ENCODE results near the gene AREL1. TPM values are rescaled to one million over a fixed set of nuclear protein-coding genes. Genes with fewer than 3 reads are reported as not detected.
A peak's percentile ranks its signal among the peaks of the same experiment; 100 is the strongest.

The AREL1 gene
- total RNA-seq, 2 donors from 2014 or later, result 34.7 to 43.0 TPM

- no peak for DNase-seq
- Mint-ChIP-seq H3K4me1 (ENCODE audit: low read depth) (no peaks in the 10 kb centered on the region), H3K27me3 (ENCODE audit: low read depth) (peaks cover 6% of the 10 kb centered on the region), H3K4me3 (no peak overlapping the region), H3K27ac (no peak overlapping the region), H3K36me3 (ENCODE audit: insufficient read depth in 2 of 2) (no peaks in the 10 kb centered on the region), H3K9me3 (no peaks in the 10 kb centered on the region)
- no peak for ATAC-seq (replicated peaks in 1 of 2)
Measured at GRCh38 chr14:74634964-74635363, 77.9 kb downstream of the AREL1 start.

- Mint-ChIP-seq H3K4me1 (ENCODE audit: low read depth) (no peaks in the 10 kb centered on the region), H3K9me3 (no peaks in the 10 kb centered on the region), H3K27ac (no peak overlapping the region), H3K36me3 (ENCODE audit: insufficient read depth in 2 of 2) (no peaks in the 10 kb centered on the region), H3K4me3 (no peak overlapping the region), H3K27me3 (ENCODE audit: low read depth) (peaks cover 6% of the 10 kb centered on the region)
- DNase-seq, result no peak
- no peak for ATAC-seq (replicated peaks in 1 of 2)
Measured at GRCh38 chr14:74634481-74634880, 78.4 kb downstream of the AREL1 start.

- Mint-ChIP-seq H3K4me3 (no peak overlapping the region), H3K36me3 (ENCODE audit: insufficient read depth in 2 of 2) (no peaks in the 10 kb centered on the region), H3K4me1 (ENCODE audit: low read depth) (no peaks in the 10 kb centered on the region), H3K9me3 (no peaks in the 10 kb centered on the region), H3K27ac (no peak overlapping the region), H3K27me3 (ENCODE audit: low read depth) (no peaks in the 10 kb centered on the region)
- ATAC-seq (replicated peaks in 1 of 2), result no peak
- no peak for DNase-seq
Measured at GRCh38 chr14:74630881-74631690, 81.8 kb downstream of the AREL1 start.

GRCh38 chr14:74628418-74628817 lies 84.5 kb downstream of the AREL1 start:
- no peaks in the 10 kb centered on the region for H3K36me3 Mint-ChIP-seq (ENCODE audit: insufficient read depth in 2 of 2)
- ATAC-seq (replicated peaks in 1 of 2) (no peak), DNase-seq (no peak)
- peaks cover 8% of the 10 kb centered on the region for H3K27me3 Mint-ChIP-seq (ENCODE audit: low read depth)
- H3K4me3 Mint-ChIP-seq, result no peak overlapping the region
- H3K4me1 Mint-ChIP-seq (ENCODE audit: low read depth), result no peaks in the 10 kb centered on the region
- no peaks in the 10 kb centered on the region for H3K9me3 Mint-ChIP-seq
- H3K27ac Mint-ChIP-seq, result no peak overlapping the region

GRCh38 chr14:74627076-74627475 lies 85.8 kb downstream of the AREL1 start:
- H3K4me1 Mint-ChIP-seq (ENCODE audit: low read depth), result no peaks in the 10 kb centered on the region
- no peaks in the 10 kb centered on the region for H3K36me3 Mint-ChIP-seq (ENCODE audit: insufficient read depth in 2 of 2)
- H3K9me3 Mint-ChIP-seq, result no peaks in the 10 kb centered on the region
- H3K4me3 Mint-ChIP-seq, result no peak overlapping the region
- no peak overlapping the region for H3K27ac Mint-ChIP-seq
- ATAC-seq (replicated peaks in 1 of 2) (no peak), DNase-seq (no peak)
- H3K27me3 Mint-ChIP-seq (ENCODE audit: low read depth), result peaks cover 8% of the 10 kb centered on the region

GRCh38 chr14:74622257-74622656 lies 90.6 kb downstream of the AREL1 start:
- Mint-ChIP-seq H3K4me3 (no peak overlapping the region), H3K4me1 (ENCODE audit: low read depth) (peaks cover 41% of the 10 kb centered on the region)
- no peak for ATAC-seq (replicated peaks in 1 of 2)

GRCh38 chr14:74621556-74621955 lies 91.3 kb downstream of the AREL1 start:
- Mint-ChIP-seq H3K9me3 (no peaks in the 10 kb centered on the region), H3K27me3 (ENCODE audit: low read depth) (peaks cover 28% of the 10 kb centered on the region), H3K4me3 (no peak overlapping the region), H3K27ac (no peak overlapping the region), H3K36me3 (ENCODE audit: insufficient read depth in 2 of 2) (peaks cover 0 to 2% of the 10 kb centered on the region in 2 donors), H3K4me1 (ENCODE audit: low read depth) (peaks cover 48% of the 10 kb centered on the region)
- DNase-seq (no peak), ATAC-seq (replicated peaks in 1 of 2) (no peak)

More at GRCh38 chr14:74622257-74622656, 90.6 kb downstream of the AREL1 start:
- Mint-ChIP-seq H3K9me3 (no peaks in the 10 kb centered on the region), H3K36me3 (ENCODE audit: insufficient read depth in 2 of 2) (peaks cover 0 to 2% of the 10 kb centered on the region in 2 donors), H3K27me3 (ENCODE audit: low read depth) (peaks cover 27% of the 10 kb centered on the region), H3K27ac (no peak overlapping the region)
- DNase-seq, result no peak

GRCh38 chr14:74620923-74621322 lies 92.0 kb downstream of the AREL1 start:
- peak overlapping the region in 1 of 2 donors; percentile 59 for H3K4me3 Mint-ChIP-seq
- no peaks in the 10 kb centered on the region for H3K9me3 Mint-ChIP-seq
- ATAC-seq (replicated peaks in 1 of 2) (peak in 1 of 2 donors; percentile 1), DNase-seq (no peak)
- peaks cover 34% of the 10 kb centered on the region for H3K27me3 Mint-ChIP-seq (ENCODE audit: low read depth)
- H3K27ac Mint-ChIP-seq, result no peak overlapping the region
- peaks cover 0 to 2% of the 10 kb centered on the region in 2 donors for H3K36me3 Mint-ChIP-seq (ENCODE audit: insufficient read depth in 2 of 2)
- peaks cover 54% of the 10 kb centered on the region for H3K4me1 Mint-ChIP-seq (ENCODE audit: low read depth)

GRCh38 chr14:74620497-74620921 lies 92.4 kb downstream of the AREL1 start:
- H3K9me3 Mint-ChIP-seq, result no peaks in the 10 kb centered on the region
- H3K36me3 Mint-ChIP-seq (ENCODE audit: insufficient read depth in 2 of 2), result peaks cover 0 to 2% of the 10 kb centered on the region in 2 donors
- ATAC-seq (replicated peaks in 1 of 2) (peak; percentile 85 to 87), DNase-seq (peak; percentile 61 to 64)
- H3K27ac Mint-ChIP-seq, result peak overlapping the region; percentile 18
- peaks cover 39% of the 10 kb centered on the region for H3K27me3 Mint-ChIP-seq (ENCODE audit: low read depth)
- H3K4me3 Mint-ChIP-seq, result peak overlapping the region; percentile 59 to 78
- peaks cover 59% of the 10 kb centered on the region for H3K4me1 Mint-ChIP-seq (ENCODE audit: low read depth)

GRCh38 chr14:74619672-74620131 lies 93.2 kb downstream of the AREL1 start:
- Mint-ChIP-seq H3K9me3 (no peaks in the 10 kb centered on the region), H3K36me3 (ENCODE audit: insufficient read depth in 2 of 2) (peaks cover 0 to 2% of the 10 kb centered on the region in 2 donors), H3K4me3 (peak overlapping the region; percentile 59 to 78), H3K27me3 (ENCODE audit: low read depth) (peaks cover 47% of the 10 kb centered on the region), H3K4me1 (ENCODE audit: low read depth) (peaks cover 67% of the 10 kb centered on the region), H3K27ac (no peak overlapping the region)
- DNase-seq (no peak), ATAC-seq (replicated peaks in 1 of 2) (no peak)

- peaks cover 0 to 2% of the 10 kb centered on the region in 2 donors for H3K36me3 Mint-ChIP-seq (ENCODE audit: insufficient read depth in 2 of 2)
- peaks cover 52% of the 10 kb centered on the region for H3K27me3 Mint-ChIP-seq (ENCODE audit: low read depth)
- DNase-seq (peak; percentile 72 to 78), ATAC-seq (replicated peaks in 1 of 2) (peak; percentile 79)
- H3K9me3 Mint-ChIP-seq, result no peaks in the 10 kb centered on the region
- peaks cover 80% of the 10 kb centered on the region for H3K4me1 Mint-ChIP-seq (ENCODE audit: low read depth)
- H3K4me3 Mint-ChIP-seq, result peak overlapping the region; percentile 53 to 59
- peak overlapping the region; percentile 3 for H3K27ac Mint-ChIP-seq
Measured at GRCh38 chr14:74618078-74618952, 94.6 kb downstream of the AREL1 start.

GRCh38 chr14:74616996-74617700 lies 95.7 kb downstream of the AREL1 start:
- Mint-ChIP-seq H3K9me3 (no peaks in the 10 kb centered on the region), H3K4me3 (peak overlapping the region in 1 of 2 donors; percentile 59), H3K36me3 (ENCODE audit: insufficient read depth in 2 of 2) (peaks cover 0 to 2% of the 10 kb centered on the region in 2 donors), H3K27ac (no peak overlapping the region), H3K27me3 (ENCODE audit: low read depth) (peaks cover 52% of the 10 kb centered on the region), H3K4me1 (ENCODE audit: low read depth) (peaks cover 80% of the 10 kb centered on the region)
- no peak for DNase-seq
- ATAC-seq (replicated peaks in 1 of 2), result no peak
